SW 1271 (cell line): ENCODE measurements around the gene LRRC8E.
"Not testable (repeated sequence)": the region's sequence is repeated elsewhere in the genome, so short reads cannot be mapped to it uniquely, and the experiment has no call there.

Experiments
- DNase-seq, 2 experiments: peaks; one replicate each; lab custom pipeline; 2025; lab: John Stamatoyannopoulos, UW

The LRRC8E gene

DNA sequence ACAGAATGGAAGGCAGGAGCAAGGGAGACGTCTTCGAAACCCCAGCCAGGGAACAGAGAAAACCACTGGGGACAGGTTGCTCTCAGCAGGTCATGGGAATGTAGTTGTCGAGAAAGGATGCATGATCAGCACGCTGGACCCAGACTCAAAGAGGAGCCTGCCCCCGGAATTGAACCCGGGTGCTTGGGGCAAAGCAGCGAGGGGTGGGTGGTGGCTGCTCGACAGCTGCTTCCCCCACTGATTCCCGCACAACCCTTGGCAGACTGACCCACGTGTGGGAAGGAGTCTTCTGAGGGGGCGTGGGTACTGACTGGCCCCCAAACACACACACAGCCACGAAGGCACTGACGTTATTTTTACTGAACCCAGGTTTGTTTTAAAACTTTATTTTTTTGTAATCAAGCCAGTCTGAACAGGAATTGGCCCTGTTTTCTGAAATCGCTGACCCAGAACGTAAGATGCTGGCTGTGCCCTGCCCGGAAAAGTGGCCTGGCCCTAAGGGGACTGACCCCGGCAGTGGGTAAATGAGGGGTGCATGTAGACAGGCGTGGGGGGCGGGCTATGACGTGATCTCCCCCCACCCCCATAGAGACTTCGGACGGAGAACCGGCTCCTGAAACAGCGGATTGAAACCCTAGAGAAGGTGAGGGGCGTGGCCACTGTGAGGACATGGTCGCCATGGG, 32.7 kb upstream of the LRRC8E start:
- no peak for DNase-seq

DNA sequence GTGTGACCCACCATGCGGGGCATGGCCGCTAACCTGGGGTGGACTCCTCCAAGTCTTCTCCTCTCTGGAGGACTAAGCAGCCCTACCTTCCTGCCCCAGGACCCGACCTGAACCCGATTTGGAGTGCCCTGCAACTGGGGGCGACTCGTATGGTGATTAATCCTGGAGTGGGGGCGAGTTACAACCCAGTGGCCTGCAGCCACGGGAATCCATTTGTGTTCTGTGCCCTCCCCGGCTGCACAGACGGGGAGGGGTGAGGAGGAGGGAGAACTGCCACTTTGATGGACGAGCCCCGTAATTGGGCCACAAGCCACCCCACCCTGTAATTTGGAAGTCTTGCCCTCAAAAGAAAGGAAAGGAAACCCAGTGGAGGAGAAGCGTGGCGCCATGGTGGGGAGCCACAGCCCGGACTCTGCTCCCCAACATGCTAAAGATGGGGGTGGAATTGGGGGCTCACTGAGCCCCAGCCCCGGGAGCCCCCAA, 32.2 kb upstream of the LRRC8E start:
- no peak for DNase-seq

- no peak for DNase-seq
Measured at GRCh38 chr19:7856679-7857663, 31.3 kb upstream of the LRRC8E start.

- no peak for DNase-seq
Measured at GRCh38 chr19:7857727-7858108, 30.6 kb upstream of the LRRC8E start.

DNA sequence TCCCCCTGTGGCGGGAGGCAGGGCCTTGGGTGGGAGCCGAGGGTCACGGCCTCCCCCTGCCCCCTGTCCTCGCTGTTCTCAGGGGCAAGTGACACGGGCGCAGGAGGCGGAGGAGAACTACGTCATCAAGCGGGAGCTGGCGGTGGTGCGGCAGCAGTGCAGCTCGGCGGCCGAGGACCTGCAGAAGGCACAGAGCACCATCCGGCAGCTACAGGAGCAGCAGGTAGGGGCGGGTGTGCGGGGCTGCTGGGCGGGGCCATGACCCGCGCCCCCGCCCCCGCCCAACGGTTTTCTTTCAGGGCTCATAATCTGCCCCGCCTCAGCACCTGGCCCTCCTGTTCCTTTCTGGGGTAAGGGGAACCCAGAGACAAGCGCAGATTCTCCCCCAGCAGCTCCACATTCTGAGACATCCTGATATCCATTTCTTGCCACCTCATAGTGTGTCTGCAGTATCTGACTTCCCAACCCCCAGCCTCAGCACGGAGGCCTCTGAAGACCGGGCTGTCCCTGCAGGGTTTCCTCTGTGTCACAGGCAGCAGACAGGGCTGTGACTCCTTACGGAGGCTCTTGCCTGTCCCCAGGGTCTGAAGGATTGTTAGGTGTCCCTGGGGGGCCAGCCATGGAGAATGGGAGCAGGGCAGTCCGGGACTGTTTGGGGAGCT, 30.1 kb upstream of the LRRC8E start:
- DNase-seq: no peak

GRCh38 chr19:7859087-7859486, 29.2 kb upstream of the LRRC8E start:
- not testable (repeated sequence) for DNase-seq

GRCh38 chr19:7859831-7860713, 28.2 kb upstream of the LRRC8E start:
- no peak for DNase-seq

- no peak for DNase-seq
Measured at GRCh38 chr19:7860714-7861618, 27.3 kb upstream of the LRRC8E start.

GRCh38 chr19:7861619-7862412, 26.5 kb upstream of the LRRC8E start:
- DNase-seq: no peak

DNA sequence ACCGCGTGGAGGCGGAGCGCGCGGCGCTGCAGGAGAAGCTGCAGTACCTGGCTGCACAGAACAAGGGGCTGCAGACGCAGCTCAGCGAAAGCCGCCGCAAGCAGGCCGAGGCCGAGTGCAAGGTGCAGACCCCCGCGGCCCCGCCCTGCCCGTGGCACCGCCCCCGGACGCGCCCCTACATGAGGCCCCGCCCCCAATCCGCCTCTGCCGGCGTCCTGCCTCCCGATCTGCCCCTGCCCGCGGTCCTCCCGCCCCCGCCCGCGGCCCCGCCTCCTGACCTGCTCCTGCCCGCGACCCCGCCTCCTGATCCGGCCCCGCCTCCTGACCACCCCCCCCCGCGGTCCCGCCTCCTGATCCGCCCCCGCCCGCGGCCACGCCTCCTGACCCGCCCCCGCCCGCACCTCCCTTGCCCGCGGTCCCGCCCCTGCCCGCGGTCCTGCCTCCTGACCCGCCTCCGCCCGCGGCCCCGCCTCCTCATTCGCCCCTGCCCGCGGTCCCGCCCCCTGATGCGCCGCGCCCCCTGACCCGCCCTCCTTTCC, 25.8 kb upstream of the LRRC8E start:
- DNase-seq: no peak

DNA sequence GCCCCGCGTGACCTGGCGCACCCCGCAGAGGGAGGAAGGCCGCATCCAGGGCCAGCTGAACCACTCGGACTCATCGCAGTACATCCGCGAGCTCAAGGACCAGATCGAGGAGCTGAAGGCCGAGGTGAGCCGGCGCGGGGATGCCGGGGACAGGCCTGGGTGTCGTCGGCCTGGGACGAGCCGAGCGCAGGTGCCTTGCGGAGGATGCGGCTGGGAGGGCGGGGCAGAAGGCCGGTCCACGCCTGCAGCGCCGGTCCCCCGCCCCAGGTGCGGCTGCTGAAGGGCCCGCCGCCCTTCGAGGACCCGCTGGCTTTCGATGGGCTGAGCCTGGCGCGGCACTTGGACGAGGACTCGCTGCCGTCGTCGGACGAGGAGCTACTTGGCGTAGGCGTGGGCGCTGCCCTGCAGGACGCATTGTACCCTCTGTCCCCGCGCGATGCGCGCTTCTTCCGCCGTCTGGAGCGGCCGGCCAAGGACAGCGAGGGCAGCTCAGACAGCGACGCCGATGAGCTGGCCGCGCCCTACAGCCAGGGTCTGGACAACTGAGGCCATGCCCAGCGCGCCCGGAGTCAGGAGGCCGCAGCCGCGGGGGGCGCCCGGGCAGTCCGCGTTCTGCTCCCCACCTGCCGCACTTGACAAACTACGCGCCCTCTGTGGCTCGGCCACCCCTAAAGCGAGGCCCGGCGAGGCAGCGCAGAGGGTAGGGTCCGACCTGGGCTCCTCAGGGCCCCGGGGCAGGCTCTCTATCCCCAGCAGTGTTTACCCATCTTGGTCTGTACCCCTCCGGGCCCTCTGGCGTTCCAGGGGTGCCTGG, 24.9 kb upstream of the LRRC8E start:
- no peak for DNase-seq

GRCh38 chr19:7863971-7864689, 24.2 kb upstream of the LRRC8E start:
- DNase-seq: no peak

- no peak for DNase-seq
Measured at GRCh38 chr19:7864690-7865074, 23.6 kb upstream of the LRRC8E start.

DNA sequence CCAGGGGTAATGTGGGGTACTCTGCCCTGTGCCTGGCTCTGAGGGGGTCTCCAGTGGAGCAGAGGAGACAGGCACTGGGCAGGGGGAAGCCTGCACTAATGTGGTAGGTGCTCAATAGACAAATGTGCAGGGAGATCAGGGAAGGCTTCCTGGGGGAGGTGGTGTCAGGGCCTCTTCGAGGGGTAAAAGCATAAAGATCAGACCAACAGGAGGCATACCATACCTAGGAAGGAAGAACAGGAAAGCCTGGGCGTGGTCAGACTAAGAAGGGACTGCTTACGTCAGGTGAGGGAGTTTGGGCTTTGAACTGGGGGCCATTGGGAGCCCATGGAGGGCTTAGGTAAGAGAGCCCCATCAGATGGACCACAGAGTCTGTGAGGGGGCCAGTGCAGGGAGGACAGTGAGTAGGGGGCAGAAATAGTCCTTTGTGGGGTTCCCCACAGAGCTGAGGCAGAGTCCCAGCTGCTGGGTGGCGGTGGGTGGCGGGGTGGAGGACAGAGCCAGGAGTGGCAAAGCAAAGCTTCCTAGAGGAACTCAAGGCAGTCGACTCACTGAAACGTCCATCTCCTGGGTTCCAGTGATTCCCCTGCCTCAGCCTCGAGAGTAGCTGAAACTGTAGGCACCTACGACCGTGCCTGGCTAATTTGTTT, 22.9 kb upstream of the LRRC8E start:
- DNase-seq: no peak

DNA sequence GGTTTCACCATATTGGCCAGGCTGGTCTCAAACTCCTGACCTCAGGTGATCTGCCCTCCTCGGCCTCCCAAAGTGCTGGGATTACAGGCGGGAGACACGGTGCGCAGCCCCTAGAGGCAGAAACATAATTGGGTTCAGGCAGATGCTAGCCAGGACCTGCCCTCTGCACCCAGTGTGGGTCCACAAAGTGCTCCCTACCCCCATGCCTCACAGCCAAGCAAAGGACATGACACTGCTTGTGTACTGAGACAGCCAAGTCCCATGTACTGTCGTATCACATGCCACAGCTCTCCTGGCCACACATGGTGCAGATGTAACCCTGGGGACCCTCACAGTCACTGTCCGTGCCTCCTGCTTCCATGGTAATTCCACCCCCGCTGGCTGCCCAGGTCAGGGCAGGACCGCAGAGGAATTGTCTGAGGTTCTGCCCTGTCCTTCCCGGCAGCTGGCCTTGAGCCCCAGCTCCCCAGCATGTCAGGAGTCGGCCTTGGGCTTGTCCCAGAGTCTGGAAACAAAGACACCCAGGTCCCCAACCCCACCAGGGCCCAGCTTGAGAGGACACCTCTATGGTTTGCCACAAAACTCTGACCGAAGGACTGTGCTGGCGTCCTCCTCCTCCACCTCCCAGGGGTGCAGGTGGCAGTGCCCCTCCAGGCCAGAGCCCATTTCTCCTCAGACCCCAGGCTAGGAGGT, 21.8 kb upstream of the LRRC8E start:
- DNase-seq: no peak

GRCh38 chr19:7867092-7867844, 21.0 kb upstream of the LRRC8E start:
- no peak for DNase-seq
